GM20431 (cell line): ENCODE data around the gene CCER1.

Source experiments
- in situ Hi-C: fragments of 300-500 bp; cut with MseI, MboI; formaldehyde crosslinking; loops from one replicate; pipeline ENCODE4 v1.15.0; 2020; ENCODE audit warnings: low sequenced_read_pairs; ENCODE audit not compliant: unreplicated experiment

Gene CCER1

DNA sequence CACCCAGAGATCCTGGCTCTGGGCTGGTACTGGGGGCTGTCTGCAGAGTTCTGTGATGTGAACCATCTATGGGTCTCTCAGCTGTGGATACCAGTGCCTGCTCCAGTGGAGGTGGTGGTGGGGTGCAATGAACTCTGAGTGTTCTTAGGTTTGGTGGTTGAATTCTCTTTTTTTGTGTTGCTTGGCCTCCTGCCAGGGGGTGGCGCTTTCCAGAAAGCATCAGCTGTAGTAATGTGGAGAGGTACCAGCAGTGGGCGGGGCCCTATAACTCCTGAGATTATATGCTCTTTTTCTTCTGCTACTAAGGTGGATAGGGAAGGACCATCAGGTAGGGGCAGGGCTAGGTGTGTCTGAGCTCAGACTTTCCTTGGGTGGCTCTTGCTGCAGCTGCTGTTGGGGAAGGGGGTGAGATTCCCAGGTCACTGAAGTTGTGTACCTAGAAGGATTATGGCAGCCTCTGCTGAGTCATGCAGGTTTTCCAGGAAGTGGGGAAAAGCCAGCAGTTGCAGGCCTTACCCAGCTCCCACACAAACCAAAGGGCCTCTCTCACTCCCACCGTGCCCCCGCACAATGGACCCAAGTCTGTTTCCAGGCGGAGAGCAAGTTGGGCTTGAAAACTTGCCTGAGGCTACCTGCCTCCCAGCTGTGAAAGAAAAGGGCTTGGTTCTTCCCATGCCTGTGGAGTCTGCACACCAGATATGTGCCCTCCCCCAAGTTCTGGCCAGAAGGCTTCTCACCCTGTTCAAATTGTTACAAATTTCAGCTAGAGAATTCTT is 18.6 kb downstream of the CCER1 start:
- in situ Hi-C loops = no loop called here

- in situ Hi-C loops = no loop called here
These were observed 29.4 kb downstream of the CCER1 start for GRCh38 chr12:90925562-90925961.

GRCh38 chr12:90924406-90924805 is 30.6 kb downstream of the CCER1 start:
- in situ Hi-C loops = no loop called here

GRCh38 chr12:90922145-90922627 is 32.8 kb downstream of the CCER1 start:
- in situ Hi-C loops = no loop called here

GRCh38 chr12:90921536-90921935 is 33.4 kb downstream of the CCER1 start:
- in situ Hi-C loops = no loop called here

DNA sequence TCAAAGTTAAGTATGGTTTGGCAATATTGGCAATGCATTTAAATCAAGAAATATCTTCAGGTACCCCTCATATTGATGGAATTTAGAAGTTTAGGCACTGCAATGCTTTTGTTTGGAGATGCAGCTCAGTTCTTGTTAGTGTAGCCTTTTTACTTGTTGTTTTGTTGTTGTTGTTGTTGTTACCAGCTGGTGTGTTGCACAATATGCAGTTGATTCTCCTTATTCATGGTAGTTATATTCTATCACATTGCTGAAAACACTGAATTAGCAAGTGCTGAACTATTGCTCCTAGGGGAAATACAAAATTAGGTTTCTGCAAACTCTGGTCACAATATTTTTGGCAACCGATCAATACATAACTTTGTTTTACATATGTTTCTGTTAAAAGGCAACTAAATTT is 34.8 kb downstream of the CCER1 start:
- in situ Hi-C loops = no loop called here

DNA sequence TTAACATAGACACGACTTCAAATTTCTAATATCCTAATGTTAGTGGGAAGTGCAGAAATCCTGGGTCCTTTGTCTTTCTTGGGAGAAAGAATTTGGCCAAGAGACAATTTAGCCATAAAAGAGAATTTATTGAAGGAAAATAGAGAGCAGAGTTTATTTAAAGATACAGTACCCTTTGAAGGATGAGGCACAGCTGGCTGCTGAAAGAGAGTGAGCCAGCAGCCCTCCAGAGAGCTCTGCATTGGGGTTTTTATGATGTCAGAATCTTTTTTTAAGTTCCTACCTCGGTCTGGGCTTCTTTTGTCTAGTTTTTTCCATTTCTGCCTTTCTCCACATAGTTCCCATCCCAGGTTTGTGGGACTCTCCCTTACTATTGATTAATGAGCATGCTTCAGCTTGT is 37.5 kb downstream of the CCER1 start:
- in situ Hi-C loops = no loop called here

DNA sequence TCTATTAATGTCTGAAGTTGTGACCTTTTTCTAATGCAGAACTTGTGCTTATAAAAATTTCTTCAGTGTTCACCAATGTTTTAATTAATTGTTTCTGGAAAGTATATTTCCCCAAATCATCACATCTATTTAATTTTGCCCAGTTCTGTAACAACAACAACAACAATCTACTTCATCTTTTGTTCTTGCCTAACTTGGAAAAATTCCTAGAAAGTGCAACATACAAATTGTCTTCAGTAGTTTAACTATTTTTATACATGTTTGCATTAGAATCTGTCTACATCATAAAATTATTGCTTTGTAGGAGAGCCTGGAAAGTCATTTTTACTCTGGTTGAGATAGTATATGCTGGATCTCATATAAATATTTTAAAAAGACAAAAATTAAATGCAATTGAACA is 38.5 kb downstream of the CCER1 start:
- in situ Hi-C loops = no loop called here

DNA sequence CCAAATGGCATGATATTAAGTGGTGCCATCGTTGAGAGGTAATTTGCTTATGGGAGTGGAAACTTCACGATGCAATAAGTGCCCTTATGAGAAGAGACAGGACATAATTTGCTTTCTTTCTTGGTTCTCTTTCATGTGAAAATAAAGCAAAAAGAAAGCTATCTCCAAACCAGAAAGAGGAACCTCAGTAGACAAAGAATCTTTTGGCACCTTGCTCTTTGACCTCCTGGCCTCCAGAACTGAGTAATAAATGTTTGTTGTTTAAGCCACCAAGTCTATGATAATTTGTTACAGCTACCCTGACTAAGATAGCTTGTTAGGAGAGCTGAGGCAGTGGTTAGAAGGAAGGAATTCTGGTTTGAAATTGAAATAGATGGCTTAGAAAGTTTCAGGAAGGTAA is 39.6 kb downstream of the CCER1 start:
- in situ Hi-C loops = no loop called here

DNA sequence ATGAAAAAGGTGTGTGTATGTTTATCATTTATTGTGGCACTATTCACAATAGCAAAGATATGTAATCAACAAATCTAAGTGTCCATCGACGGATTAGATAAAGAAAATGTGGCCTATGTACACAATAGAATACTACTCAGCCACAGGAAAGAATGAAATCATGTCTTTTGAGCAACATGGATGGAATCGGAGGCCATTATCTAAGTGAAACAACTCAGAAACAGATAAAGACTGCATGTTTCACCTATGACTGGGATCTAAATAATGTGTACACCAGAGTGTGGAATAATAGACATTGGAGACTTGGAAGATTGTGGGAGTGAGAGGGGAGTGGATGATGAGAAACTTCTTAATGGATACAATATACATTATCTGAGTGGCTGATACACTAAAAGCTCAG is 44.0 kb downstream of the CCER1 start:
- in situ Hi-C loops = no loop called here

- in situ Hi-C loops = no loop called here
These were observed 45.8 kb downstream of the CCER1 start for GRCh38 chr12:90909069-90909770.

GRCh38 chr12:90908465-90908864 is 46.5 kb downstream of the CCER1 start:
- in situ Hi-C loops = no loop called here

GRCh38 chr12:90905691-90906370 is 49.1 kb downstream of the CCER1 start:
- in situ Hi-C loops = no loop called here

DNA sequence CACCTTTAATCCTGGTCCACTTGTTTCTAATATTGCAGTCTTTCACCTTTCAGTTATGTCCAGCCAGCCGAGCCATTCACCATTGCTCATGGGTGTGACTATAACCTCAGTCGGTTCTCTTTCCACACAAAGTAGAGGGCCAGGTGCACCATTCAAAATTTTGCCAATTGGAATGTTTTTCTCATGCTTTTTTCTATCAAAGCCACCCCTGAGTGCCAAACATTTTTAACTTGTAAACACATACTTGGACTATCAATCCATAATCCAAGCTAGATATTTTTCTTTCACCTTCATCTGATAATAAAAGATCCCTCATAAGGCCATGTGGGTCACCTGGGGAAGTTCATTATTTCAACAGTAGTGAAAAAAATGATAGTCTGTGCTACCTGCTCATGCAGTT is 52.4 kb downstream of the CCER1 start:
- in situ Hi-C loops = no loop called here
